Activated naive CD4-positive, alpha-beta T cell treated with anti-CD3 and anti-CD28 coated beads for 36 hours (primary cell): ENCODE measurements around the gene SEMA4D. TPM values are rescaled to one million over a fixed set of nuclear protein-coding genes. Genes with fewer than 3 reads are reported as not detected.

ENCODE experiments used
- CTCF ChIA-PET: fragments of 350-600 bp; sonication (Branson Sonifier 250); formaldehyde crosslinking; loops from one replicate; lab custom pipeline; 2021; ENCODE audit warnings: antibody characterized with exemption; lab: Charles Lee
- DNase-seq: peaks from one replicate; pipeline ENCODE4 v3.0.0-alpha.2; 2020
- H3K27ac Mint-ChIP-seq: one replicate; pipeline ENCODE4 v1.8.0; 2021; ENCODE audit warnings: mild to moderate bottlenecking, mixed read lengths
- H3K27me3 Mint-ChIP-seq: one replicate; pipeline ENCODE4 v1.8.0; 2021; ENCODE audit warnings: low read depth, mixed read lengths
- H3K36me3 Mint-ChIP-seq: one replicate; pipeline ENCODE4 v1.8.0; 2021; ENCODE audit warnings: low read depth, mixed read lengths
- H3K4me1 Mint-ChIP-seq: one replicate; pipeline ENCODE4 v1.8.0; 2021; ENCODE audit warnings: low read depth, mixed read lengths
- H3K4me3 Mint-ChIP-seq: one replicate; pipeline ENCODE4 v1.8.0; 2021; ENCODE audit warnings: mild to moderate bottlenecking, moderate library complexity, mixed read lengths
- H3K9me3 Mint-ChIP-seq: one replicate; pipeline ENCODE4 v1.8.0; 2021; ENCODE audit warnings: mixed read lengths
- intact Hi-C: fragments of 100-400 bp; cut with micrococcal nuclease; formaldehyde crosslinking; loops from one replicate; pipeline ENCODE4 v1.15.1; 2023
- total RNA-seq, 2 experiments: library from RNA; stranded (reverse); gene quantifications; one replicate each; pipeline ENCODE4 v1.2.3, GENCODE V29; 2021

The SEMA4D gene
- total RNA-seq, 2 experiments from 2014 or later, result 156 to 160 TPM

GRCh38 chr9:89497257-89497963 is 503 bp downstream of the SEMA4D start:
- intact Hi-C loops, result loop anchor here (2.0 to 10.0 kb wide), 2 partner anchors 77 to 183 kb away; partner anchors contain the start of genes CKS2 and SECISBP2

GRCh38 chr9:89496645-89497256 is 1.2 kb downstream of the SEMA4D start:
- no peaks in the 10 kb centered on the region for H3K27me3 Mint-ChIP-seq
- CTCF ChIA-PET, result interaction anchor here (1.2 kb wide), 2 partner anchors 26 to 52 kb away, joined by 3 to 8 read pairs; no protein-coding TSS in a partner anchor

More at GRCh38 chr9:89497257-89497963, 503 bp downstream of the SEMA4D start:
- peak overlapping the region; percentile 93 for H3K27ac Mint-ChIP-seq
- peaks cover 9% of the 10 kb centered on the region for H3K36me3 Mint-ChIP-seq
- peaks cover 73% of the 10 kb centered on the region for H3K4me1 Mint-ChIP-seq
- no peaks in the 10 kb centered on the region for H3K27me3 Mint-ChIP-seq
- CTCF ChIA-PET, result interaction anchor here (1.2 kb wide), 2 partner anchors 26 to 51 kb away, joined by 3 to 8 read pairs; no protein-coding TSS in a partner anchor
- no peaks in the 10 kb centered on the region for H3K9me3 Mint-ChIP-seq
- peak; percentile 43 for DNase-seq
- H3K4me3 Mint-ChIP-seq, result peak overlapping the region; percentile 89

GRCh38 chr9:89495824-89496560 is 1.9 kb downstream of the SEMA4D start:
- Mint-ChIP-seq H3K36me3 (peaks cover 14% of the 10 kb centered on the region), H3K27me3 (no peaks in the 10 kb centered on the region), H3K4me1 (peaks cover 73% of the 10 kb centered on the region), H3K27ac (peak overlapping the region; percentile 93), H3K9me3 (no peaks in the 10 kb centered on the region), H3K4me3 (peak overlapping the region; percentile 89)
- intact Hi-C loops, result loop anchor here (1.0 to 10.0 kb wide), 4 partner anchors 40 to 181 kb away; partner anchors contain the start of genes CKS2 and SECISBP2
- CTCF ChIA-PET, result interaction anchor here (1.0 to 1.4 kb wide), 6 partner anchors 24 to 66 kb away, joined by 3 to 8 read pairs (median 4); no protein-coding TSS in a partner anchor
- no peak for DNase-seq

More at GRCh38 chr9:89496645-89497256, 1.2 kb downstream of the SEMA4D start:
- intact Hi-C loops, result loop anchor here (1.0 to 10.0 kb wide), 4 partner anchors 40 to 182 kb away; partner anchors contain the start of genes CKS2 and SECISBP2
- peak overlapping the region; percentile 89 for H3K4me3 Mint-ChIP-seq
- DNase-seq, result peak; percentile 78
- H3K36me3 Mint-ChIP-seq, result peaks cover 14% of the 10 kb centered on the region
- H3K9me3 Mint-ChIP-seq, result no peaks in the 10 kb centered on the region
- H3K4me1 Mint-ChIP-seq, result peaks cover 73% of the 10 kb centered on the region
- H3K27ac Mint-ChIP-seq, result peak overlapping the region; percentile 93

- Mint-ChIP-seq H3K27ac (peak overlapping the region; percentile 59), H3K9me3 (no peaks in the 10 kb centered on the region), H3K27me3 (no peaks in the 10 kb centered on the region), H3K36me3 (peaks cover 14% of the 10 kb centered on the region), H3K4me1 (peaks cover 79% of the 10 kb centered on the region), H3K4me3 (peak overlapping the region; percentile 89)
- intact Hi-C loops, result loop anchor here (10.0 kb wide), 1 partner anchor 179 kb away; the partner anchor contains the start of genes CKS2 and SECISBP2
- CTCF ChIA-PET, result no interaction called here
- no peak for DNase-seq
These were observed 3.7 kb downstream of the SEMA4D start for GRCh38 chr9:89494199-89494598.

GRCh38 chr9:89493671-89494070 is 4.2 kb downstream of the SEMA4D start:
- intact Hi-C loops, result loop anchor here (10.0 kb wide), 1 partner anchor 179 kb away; the partner anchor contains the start of genes CKS2 and SECISBP2
- no peaks in the 10 kb centered on the region for H3K9me3 Mint-ChIP-seq
- H3K36me3 Mint-ChIP-seq, result peaks cover 18% of the 10 kb centered on the region
- CTCF ChIA-PET, result interaction anchor here (0.9 kb wide), 1 partner anchor 55 kb away, joined by 4 read pairs; no protein-coding TSS in a partner anchor
- DNase-seq, result no peak
- H3K27ac Mint-ChIP-seq, result peak overlapping the region; percentile 59
- no peak overlapping the region for H3K4me3 Mint-ChIP-seq
- no peaks in the 10 kb centered on the region for H3K27me3 Mint-ChIP-seq
- peaks cover 79% of the 10 kb centered on the region for H3K4me1 Mint-ChIP-seq

- Mint-ChIP-seq H3K4me1 (peaks cover 77% of the 10 kb centered on the region), H3K4me3 (peak overlapping the region; percentile 0), H3K27me3 (no peaks in the 10 kb centered on the region), H3K36me3 (peaks cover 19% of the 10 kb centered on the region), H3K9me3 (no peaks in the 10 kb centered on the region), H3K27ac (peak overlapping the region; percentile 59)
- CTCF ChIA-PET, result interaction anchor here (0.9 kb wide), 1 partner anchor 55 kb away, joined by 4 read pairs; no protein-coding TSS in a partner anchor
- intact Hi-C loops, result loop anchor here (10.0 kb wide), 1 partner anchor 178 kb away; the partner anchor contains the start of genes CKS2 and SECISBP2
- no peak for DNase-seq
These were observed 4.7 kb downstream of the SEMA4D start for GRCh38 chr9:89493181-89493580.

GRCh38 chr9:89492586-89492985 is 5.3 kb downstream of the SEMA4D start:
- CTCF ChIA-PET, result interaction anchor here (0.9 kb wide), 1 partner anchor 56 kb away, joined by 4 read pairs; no protein-coding TSS in a partner anchor
- no peak overlapping the region for H3K4me3 Mint-ChIP-seq
- no peaks in the 10 kb centered on the region for H3K9me3 Mint-ChIP-seq
- DNase-seq, result no peak
- intact Hi-C loops, result loop anchor here (10.0 kb wide), 1 partner anchor 178 kb away; the partner anchor contains the start of genes CKS2 and SECISBP2
- peaks cover 23% of the 10 kb centered on the region for H3K36me3 Mint-ChIP-seq
- H3K4me1 Mint-ChIP-seq, result peaks cover 81% of the 10 kb centered on the region
- H3K27me3 Mint-ChIP-seq, result no peaks in the 10 kb centered on the region
- peak overlapping the region; percentile 73 for H3K27ac Mint-ChIP-seq

GRCh38 chr9:89491694-89492093 is 6.2 kb downstream of the SEMA4D start:
- Mint-ChIP-seq H3K9me3 (no peaks in the 10 kb centered on the region), H3K36me3 (peaks cover 18% of the 10 kb centered on the region), H3K27me3 (no peaks in the 10 kb centered on the region), H3K4me3 (peak overlapping the region; percentile 22), H3K27ac (peak overlapping the region; percentile 73), H3K4me1 (peaks cover 90% of the 10 kb centered on the region)
- CTCF ChIA-PET, result interaction anchor here (1.6 to 1.9 kb wide), 3 partner anchors 14 to 59 kb away, joined by 3 to 10 read pairs (median 5); no protein-coding TSS in a partner anchor
- intact Hi-C loops, result loop anchor here (1.0 to 10.0 kb wide), 2 partner anchors 9 to 177 kb away; partner anchors contain the start of genes CKS2 and SECISBP2
- DNase-seq, result peak; percentile 72

- Mint-ChIP-seq H3K9me3 (no peaks in the 10 kb centered on the region), H3K27ac (peak overlapping the region; percentile 83), H3K36me3 (peaks cover 16% of the 10 kb centered on the region), H3K4me3 (peak overlapping the region; percentile 31), H3K27me3 (no peaks in the 10 kb centered on the region), H3K4me1 (peaks cover 94% of the 10 kb centered on the region)
- DNase-seq, result no peak
- CTCF ChIA-PET, result interaction anchor here (0.6 to 2.0 kb wide), 10 partner anchors 8 to 66 kb away, joined by 3 to 10 read pairs (median 4); no protein-coding TSS in a partner anchor
- intact Hi-C loops, result loop anchor here (1.0 to 10.0 kb wide), 2 partner anchors 26 to 175 kb away; partner anchors contain the start of genes CKS2 and SECISBP2
These were observed 8.1 kb downstream of the SEMA4D start for GRCh38 chr9:89489548-89490530.

GRCh38 chr9:89488936-89489335 is 9.0 kb downstream of the SEMA4D start:
- Mint-ChIP-seq H3K9me3 (no peaks in the 10 kb centered on the region), H3K27me3 (no peaks in the 10 kb centered on the region), H3K4me1 (peaks cover 92% of the 10 kb centered on the region), H3K4me3 (no peak overlapping the region), H3K36me3 (peaks cover 17% of the 10 kb centered on the region), H3K27ac (peak overlapping the region; percentile 50)
- intact Hi-C loops, result no loop called here
- CTCF ChIA-PET, result interaction anchor here (1.2 to 2.0 kb wide), 6 partner anchors 13 to 60 kb away, joined by 4 to 8 read pairs (median 6); no protein-coding TSS in a partner anchor
- DNase-seq, result no peak
